H1 (cell line): ENCODE results near the gene PEAK3. TPM values are rescaled to one million over a fixed set of nuclear protein-coding genes. Genes with fewer than 3 reads are reported as not detected.

Experiments
- ATF3 ChIP-seq: IDR thresholded peaks from 2 replicates; pipeline ENCODE4 v1.6.1; 2011; ENCODE audit warnings: low read depth, mild to moderate bottlenecking, low read length; ENCODE audit not compliant: insufficient read depth
- CEBPB ChIP-seq: IDR thresholded peaks from 2 replicates; pipeline ENCODE4 v1.6.1; 2012; ENCODE audit warnings: low read depth, low read length
- JUN ChIP-seq: IDR thresholded peaks from 2 replicates; pipeline ENCODE4 v1.6.1; 2011; ENCODE audit warnings: low read depth, mild to moderate bottlenecking, improper control_type of control experiment, low read length
- KDM5A ChIP-seq: fragments of 200-600 bp; IDR thresholded peaks from 2 replicates; pipeline ENCODE4 v1.7.1; 2012; ENCODE audit warnings: mild to moderate bottlenecking, low read length, inconsistent platforms, mixed read lengths
- MAFK ChIP-seq: IDR thresholded peaks from 2 replicates; pipeline ENCODE4 v1.6.1; 2012; ENCODE audit warnings: low read depth, mild to moderate bottlenecking, improper control_type of control experiment, low read length
- NANOG ChIP-seq: IDR thresholded peaks from 2 replicates; pipeline ENCODE4 v1.6.1; 2011; ENCODE audit warnings: low read length, low read depth, mild to moderate bottlenecking, inconsistent platforms; ENCODE audit not compliant: insufficient read depth, poor library complexity, severe bottlenecking
- polyA plus RNA-seq, 7 experiments: library from polyadenylated mRNA; depleted of rRNA in 3 of 7; stranded (reverse) in 5 of 7; unstranded in 2 of 7; fragments of >200 nt in 5 of 7; fragments of 200-250 nt in 2 of 7; gene quantifications; 1 replicate in 5 of 7; 2 replicates in 1 of 7; 4 replicates in 1 of 7; pipeline versions ENCODE4 v1.2.1 to v1.2.3, GENCODE V29; 2011 to 2013; ENCODE audit warnings: missing spikeins in 2 of 7, mixed read lengths in 2 of 7
- total RNA-seq: library from RNA; stranded (reverse); fragmentation: NEBNext Ultra II Directional; extraction: Animal tissue kit (Norgen Biotek cat#: 25700); gene quantifications from 2 replicates; pipeline ENCODE4 v1.2.1, GENCODE V29; 2021

Gene PEAK3
- total and polyA plus RNA-seq, 2 of the 8 experiments (the other 6 are each of a cell fraction or from before 2014, with no cell fraction given): not detected

DNA sequence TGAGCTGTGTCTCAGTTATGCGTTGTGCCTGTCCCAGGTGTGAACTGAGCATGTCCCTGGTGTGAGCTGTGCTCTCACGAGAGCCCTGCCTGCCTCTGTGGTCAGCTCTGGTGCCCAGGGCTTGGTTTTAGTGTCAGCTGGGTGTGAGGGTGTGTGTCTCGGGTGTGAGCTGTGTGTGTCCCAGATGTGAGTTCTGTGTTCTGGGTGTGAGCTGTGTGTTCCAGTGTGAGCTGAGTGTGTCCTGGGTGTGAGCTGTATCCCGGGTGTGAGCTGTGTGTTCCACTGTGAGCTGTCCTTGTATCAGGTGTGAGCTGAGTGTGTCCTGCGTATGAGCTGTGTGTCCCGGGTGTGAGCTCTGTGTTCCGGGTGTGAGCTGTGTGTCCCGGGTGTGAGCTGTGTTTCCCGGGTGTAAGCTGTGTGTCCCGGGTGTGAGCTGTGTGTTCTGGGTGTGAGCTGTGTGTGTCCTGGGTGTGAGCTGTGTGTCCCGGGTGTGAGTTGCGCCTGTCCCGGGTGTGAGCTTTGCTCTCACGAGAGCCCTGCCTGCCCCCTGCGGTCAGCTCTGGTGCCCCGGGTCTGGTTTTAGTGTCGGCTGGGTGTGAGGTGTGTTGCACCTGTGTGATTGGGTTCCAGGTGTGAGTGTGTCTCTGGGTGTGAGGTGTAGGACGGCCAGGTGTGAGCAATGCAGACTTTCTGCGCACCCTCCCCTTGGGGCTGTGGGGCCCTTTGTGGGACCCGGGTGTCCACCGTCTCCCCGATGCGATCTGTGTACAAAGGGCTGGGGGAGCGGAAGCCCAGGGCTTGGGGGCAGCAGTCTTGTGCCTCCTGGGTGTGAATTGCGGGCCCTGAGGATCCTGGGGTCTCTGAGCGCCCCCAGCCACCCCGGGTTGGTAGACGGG, 7.1 kb upstream of the PEAK3 start (continued):
- TF ChIP-seq KDM5A (no peak), CEBPB (no peak), MAFK (no peak), JUN (no peak), NANOG (no peak), ATF3 (no peak)
